GM11168 (cell line): ENCODE data around the gene IKBKG.
"Not testable (repeated sequence)": the region's sequence is repeated elsewhere in the genome, so short reads cannot be mapped to it uniquely, and the experiment has no call there.

Experiments
- in situ Hi-C: fragments of 300-500 bp; cut with MboI; formaldehyde crosslinking; loops from one replicate; pipeline ENCODE4 v1.12.0; 2022; ENCODE audit warnings: low sequenced_read_pairs; ENCODE audit not compliant: unreplicated experiment

Gene IKBKG

GRCh38 chrX:154600759-154601374, 53.4 kb downstream of the IKBKG start:
- in situ Hi-C loops = no loop called here

- in situ Hi-C loops = no loop called here
Observed at GRCh38 chrX:154602226-154602625, 54.8 kb downstream of the IKBKG start.

GRCh38 chrX:154602766-154603437, 55.5 kb downstream of the IKBKG start:
- in situ Hi-C loops = no loop called here

- in situ Hi-C loops = no loop called here
Observed at GRCh38 chrX:154603438-154604430, 56.3 kb downstream of the IKBKG start.

GRCh38 chrX:154605566-154605965, 58.1 kb downstream of the IKBKG start:
- in situ Hi-C loops = no loop called here

GRCh38 chrX:154607370-154607769, 60.0 kb downstream of the IKBKG start:
- in situ Hi-C loops = no loop called here

GRCh38 chrX:154607976-154608375, 60.6 kb downstream of the IKBKG start:
- in situ Hi-C loops = not testable (repeated sequence)

- in situ Hi-C loops = not testable (repeated sequence)
Observed at GRCh38 chrX:154608823-154609222, 61.4 kb downstream of the IKBKG start.

GRCh38 chrX:154611146-154611545, 63.7 kb downstream of the IKBKG start:
- in situ Hi-C loops = not testable (repeated sequence)

GRCh38 chrX:154613586-154613985, 66.2 kb downstream of the IKBKG start:
- in situ Hi-C loops = not testable (repeated sequence)
